ELF-1 (cell line): ENCODE results near the gene EMC8.
"Not testable (repeated sequence)": the region's sequence is repeated elsewhere in the genome, so short reads cannot be mapped to it uniquely, and the experiment has no call there.

Experiments used
- DNase-seq: peaks from one replicate; pipeline ENCODE4 v3.0.0-alpha.2; 2016; ENCODE audit warnings: low read depth, low spot score

The EMC8 gene

DNA sequence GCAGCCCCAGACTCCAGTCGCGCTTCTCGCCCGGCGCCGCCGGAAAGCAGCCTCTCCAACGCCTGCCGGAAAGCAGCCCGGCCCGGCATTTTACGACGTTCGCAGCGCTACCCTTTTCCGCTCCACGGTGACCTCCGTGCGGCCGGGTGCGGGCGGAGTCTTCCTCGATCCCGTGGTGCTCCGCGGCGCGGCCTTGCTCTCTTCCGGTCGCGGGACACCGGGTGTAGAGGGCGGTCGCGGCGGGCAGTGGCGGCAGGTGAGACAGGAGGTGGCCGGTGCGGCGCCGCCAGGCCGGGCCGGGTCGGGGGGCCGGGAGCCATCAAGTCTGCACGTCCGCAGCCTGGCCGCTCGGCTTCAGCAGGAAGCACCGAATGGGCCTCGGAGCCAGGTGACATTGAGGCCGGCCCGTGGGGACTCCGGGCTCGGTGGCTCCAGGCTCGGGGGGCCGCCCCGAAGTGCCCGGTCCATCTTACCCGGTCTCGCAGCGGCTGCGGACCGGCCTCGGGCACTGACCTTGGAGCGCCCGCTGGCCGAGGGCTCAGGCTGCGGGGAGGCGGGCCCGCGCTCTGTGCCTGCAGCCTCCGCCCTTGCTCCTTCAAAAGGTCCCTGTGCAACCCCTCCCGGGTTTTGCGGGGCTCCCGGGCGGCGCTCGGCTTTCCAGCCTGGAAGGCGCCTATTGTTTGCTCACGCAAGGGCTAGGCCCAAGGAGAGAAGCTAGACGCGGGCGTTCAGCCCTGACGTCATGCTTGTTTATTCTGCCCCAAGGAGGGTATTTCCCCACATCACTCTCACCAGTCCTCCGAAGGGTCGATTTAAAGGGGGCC is at the start of gene EMC8, which contains the start of gene COX4I1:
Gene EMC8, minus strand, starts transcription at position 48 of the 824 bp plus-strand sequence. CDS start 249 bp downstream, outside the sequence.
Gene COX4I1, plus strand, starts transcription at position 199 of the 824 bp plus-strand sequence. CDS start 1,511 bp downstream, outside the sequence.
- DNase-seq, result peak; percentile 91

DNA sequence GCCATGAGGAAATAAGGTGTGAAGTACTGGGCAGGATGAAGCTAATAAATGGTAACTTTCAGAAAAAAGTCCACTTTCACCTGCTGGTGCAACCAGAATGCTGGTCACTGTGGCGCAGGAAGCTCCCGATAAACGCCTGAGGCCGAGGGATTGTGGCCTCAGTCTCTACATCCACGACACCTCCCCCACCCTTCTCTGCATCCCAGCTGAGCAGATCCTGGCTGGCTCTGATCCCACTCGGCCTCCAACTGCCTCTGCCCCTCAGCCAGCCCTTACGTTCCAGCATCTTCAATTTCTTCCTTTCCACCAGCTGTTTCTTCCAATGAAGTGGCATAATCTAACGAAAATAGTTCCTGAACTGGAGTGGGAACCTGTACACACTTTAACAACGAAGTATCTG is 49.6 kb upstream of the EMC8 start:
- DNase-seq, result no peak

DNA sequence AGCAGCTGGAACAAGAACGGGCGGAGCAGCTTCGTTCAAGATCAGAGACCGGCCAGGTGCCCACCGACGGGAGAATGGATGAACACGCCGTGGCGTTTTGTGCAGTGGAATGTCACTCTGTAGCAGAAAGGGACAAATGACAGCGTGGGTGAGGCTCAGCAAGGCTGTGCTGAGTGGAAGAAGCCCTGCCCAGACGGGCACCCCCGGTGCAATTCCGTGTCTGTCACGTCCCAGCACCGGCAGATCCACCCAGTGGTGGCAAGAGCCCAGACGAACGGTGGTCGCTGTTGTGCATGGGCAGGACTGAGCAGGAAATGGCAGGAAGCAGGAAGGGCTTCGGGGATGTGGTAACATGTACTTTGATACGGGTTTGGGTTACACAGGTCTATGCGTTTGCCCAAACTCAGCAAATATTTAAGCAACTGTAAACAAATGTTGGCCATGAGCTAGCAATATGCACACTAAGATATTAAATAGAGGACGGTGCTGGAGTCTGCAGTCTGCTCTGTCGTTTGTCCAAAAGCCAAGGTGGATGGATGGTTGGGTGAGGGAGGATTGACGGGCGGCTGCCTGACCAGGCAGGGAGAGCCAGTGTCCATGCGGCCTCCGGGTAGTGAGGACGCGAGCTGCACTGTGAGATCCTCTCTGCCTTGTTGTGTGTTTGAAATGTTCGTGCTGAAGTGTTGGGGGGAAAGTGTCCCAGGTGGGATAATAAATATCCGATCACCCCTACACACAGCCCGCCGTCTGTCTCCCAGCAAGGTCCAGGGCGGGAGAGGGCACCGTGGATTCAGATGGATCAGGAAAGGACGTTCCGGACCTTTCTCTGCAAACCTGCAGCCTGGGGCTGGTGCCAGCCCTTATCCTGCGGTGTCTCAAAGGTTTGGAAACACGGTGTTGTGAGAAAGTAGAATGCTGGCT is 48.6 kb upstream of the EMC8 start:
- DNase-seq, result no peak

DNA sequence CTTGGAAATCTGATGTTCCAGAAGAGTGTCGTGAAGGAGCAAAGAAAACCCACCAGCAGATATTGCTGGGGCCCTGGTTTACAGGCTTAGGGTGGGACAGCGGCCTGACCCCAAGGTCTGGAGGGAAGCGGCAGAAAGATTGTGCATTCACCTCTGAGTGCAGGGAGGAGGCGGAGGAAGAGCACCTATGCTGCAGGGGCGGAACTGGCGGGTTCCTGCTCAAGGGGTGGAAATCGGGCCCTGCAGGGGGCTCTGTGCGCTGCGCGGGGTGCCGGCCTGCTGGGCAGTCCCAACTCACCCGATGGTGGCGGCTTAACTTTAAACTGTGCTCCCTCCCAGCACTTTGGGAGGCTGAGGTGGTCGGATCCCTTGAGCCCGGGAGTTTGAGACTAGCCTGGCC is 47.7 kb upstream of the EMC8 start:
- DNase-seq, result no peak

DNA sequence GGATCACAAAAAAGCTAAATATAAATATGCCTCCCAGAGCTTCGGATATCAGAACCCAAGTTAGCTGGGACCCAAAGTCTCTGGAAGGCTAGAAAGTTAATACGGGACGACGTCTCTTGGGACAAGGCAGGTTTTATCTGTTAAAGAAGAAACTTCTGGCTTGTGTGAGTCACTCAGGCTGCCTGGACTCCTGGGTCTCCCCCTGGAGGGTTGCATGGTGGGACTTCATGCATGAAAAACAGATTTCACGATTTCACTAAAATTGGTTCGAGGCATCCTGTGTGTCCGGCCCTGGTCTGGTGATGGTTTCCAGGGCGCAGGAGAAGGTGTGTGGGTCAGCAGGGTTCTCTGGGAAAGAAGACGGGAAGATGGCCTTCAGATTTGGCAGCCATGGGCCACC is 47.1 kb upstream of the EMC8 start:
- no peak for DNase-seq

DNA sequence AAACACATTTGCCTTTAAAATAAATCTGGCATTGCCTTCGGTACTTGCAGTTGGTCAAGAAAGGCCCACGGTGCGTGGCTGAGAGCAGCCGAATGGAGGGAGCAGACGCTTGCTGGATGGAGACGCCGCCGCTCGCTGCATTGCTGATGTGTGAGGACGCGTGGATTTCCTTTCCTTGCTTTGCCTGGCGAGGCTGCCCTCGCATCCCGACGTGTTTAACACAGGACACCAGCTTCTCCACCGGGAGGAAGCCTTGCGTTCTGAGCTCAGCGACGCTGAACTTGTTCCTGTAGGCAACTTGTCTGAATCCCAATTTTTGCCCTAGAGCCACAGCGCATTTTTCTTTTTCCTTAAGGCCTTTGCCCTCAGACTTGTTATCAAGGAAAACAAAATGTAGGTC is 45.9 kb upstream of the EMC8 start:
- DNase-seq, result no peak

DNA sequence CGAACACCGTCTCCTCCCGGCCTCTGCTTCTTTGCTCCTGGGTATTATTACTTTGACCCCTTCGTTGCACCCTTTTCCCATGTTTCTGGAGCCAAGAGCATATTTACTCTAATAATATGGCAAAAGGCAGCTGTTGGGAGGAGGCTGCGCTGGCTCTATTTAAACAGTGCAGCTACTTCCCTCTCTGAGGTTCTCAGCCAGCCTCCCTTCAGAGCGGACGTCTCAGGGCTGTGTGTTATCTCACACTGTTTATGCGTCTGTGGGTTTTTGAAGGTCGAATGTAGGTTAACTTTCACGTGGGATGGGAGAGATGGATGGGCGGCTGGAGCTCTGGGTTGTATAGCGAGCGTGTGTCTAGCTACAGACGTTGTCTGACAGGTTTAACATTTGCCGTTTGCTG is 45.4 kb upstream of the EMC8 start:
- DNase-seq, result no peak

DNA sequence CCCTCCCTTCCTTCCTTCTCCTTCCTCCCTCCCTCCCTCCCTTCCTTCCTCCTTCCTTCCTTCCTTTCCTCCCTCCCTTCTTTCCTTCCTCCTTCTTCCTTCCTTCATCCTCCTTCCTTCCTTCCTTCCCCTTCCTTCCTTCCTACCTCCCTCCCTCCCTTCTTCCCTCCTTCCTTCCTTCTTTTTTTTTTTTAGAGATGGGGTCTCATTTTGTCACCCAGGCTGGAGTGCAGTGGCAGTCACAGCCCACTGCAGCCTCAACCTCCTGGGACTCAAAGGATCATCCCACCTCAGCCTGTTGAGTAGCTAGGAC is 44.8 kb upstream of the EMC8 start:
- DNase-seq, result no peak

DNA sequence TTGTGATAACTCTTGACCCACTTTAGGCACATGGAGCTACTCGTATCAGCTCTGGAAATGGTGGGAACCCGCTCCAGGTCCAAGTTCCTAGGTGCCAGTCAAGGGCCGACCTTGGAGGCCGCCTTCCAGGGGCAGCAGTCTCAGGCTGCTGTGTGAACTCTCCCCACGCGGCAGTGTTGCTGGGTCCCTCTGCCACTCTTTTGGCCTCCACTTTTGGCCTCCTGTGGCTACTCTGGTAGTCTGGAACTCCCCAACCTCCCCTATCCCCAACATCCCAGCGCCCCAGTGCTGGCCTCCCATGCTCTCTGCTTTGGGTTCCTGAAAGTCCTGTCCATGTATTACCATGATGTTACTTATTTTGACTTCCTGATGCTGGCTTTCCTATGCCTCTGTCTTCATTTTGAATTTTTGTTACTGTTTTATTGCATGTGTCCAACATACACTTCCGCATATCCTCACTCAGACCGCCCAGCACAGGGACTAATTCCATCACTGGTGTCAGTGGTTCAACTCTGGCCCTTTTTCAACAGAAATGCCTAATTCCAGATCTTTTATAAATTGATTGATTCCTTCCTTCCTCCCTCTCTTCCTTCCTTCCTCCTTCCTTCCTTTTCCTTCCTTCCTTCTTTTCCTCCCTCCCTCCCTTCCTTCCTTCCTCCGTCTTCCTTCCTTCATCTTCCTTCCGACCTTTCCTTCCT is 44.3 kb upstream of the EMC8 start:
- no peak for DNase-seq

DNA sequence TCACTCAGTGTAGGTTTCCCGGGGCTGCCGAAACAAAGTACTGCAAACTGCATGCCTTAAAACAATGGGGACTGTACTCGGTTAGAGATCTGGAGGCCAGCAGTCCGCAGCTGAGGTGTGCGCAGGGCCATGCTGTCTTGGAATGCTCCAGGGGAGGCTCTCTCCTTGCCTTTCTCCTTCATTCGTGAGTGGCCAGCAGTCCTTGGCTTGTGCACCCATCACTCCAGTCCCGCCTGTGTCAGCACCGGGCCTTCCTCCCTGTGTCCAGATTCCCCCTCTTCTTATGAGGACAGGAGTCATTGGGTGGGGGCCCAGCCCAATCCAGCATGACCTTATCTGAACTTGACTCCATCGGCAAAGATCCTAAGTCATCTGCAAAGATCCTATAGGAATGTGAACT is 43.5 kb upstream of the EMC8 start:
- no peak for DNase-seq

DNA sequence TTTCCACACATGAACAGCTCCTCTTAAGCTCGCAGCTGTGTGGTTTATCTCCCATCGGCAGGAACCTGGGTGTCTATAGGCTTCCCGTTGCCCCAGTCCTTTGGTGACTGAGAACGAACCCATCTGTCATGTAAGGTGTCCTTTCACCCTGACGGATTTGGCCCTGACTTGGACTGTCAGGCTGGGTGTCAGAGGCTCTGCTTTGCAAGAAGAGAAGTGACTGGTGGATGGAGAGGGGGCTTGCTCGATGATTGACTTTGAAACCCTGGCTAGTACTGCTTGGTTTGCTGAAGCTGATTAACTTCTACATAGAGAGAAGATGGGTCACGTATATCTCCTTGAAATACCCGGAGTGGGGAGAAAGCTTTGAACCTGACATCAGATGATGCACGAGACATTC is 43.1 kb upstream of the EMC8 start:
- no peak for DNase-seq

DNA sequence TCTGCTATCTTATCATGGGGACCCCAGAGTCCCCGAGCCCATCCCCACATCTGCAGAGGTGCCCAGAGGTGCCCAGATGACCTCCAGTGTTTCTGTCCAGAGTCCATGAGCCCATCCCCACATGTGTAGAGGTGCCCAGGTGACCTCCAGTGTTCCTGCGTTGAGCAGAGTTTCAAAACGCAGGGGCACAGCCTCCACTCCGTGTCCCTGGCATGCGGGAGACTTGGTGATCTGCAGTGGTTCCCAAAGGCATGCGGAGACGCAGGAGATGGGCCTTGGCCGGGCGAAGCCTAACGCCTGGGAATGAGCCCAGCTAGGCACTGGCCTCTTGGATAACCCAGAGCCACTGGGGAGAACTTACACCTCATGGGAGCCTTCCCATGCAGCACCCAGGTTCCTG is 41.5 kb upstream of the EMC8 start:
- no peak for DNase-seq

DNA sequence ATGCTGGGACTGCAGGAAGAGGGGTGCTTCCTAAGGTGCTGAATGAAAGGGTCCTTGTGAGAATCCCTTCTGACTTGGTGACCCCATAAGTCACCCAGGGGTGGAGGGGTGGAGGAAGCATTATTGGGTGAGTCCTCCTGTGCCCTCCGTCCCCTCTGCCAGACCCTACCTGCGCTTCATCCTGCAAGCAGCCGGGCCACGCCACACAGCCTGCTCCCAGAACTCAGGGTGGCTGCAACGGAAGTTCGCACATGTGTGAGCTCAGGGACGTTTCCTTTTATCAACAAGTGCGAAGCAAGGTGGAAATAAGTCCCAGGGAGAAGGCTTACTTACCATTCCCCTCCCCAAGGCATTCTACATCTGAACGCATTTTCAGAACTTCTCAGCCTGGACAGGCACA is 41.1 kb upstream of the EMC8 start:
- no peak for DNase-seq

DNA sequence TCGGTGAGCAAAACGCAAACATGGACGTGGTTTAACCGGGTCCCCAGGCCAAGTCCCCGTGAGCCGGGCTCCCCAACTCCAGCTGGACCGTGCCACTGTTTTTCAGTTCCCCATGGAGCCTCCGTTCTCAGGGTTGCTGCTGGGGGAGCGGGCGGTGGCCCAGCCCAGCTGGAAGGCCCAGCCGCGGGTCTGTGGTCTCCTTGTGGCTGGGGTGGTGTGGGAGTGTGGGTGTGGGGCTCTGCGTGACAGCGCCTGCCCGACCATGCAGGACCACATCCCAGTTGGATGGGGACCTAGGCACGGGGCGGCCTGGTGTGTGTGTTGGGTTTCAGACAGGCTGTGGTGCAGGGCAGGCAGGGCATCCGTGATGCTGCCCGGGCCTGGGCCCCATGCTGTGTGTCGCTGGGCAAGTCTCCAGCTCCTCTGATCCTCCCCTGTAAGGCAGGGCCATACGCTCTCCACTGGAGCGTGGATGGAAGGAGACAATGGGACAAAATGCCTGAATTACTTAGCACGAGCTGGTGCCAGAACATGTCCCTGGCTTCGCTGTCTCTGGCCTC is 40.4 kb upstream of the EMC8 start:
- no peak for DNase-seq

DNA sequence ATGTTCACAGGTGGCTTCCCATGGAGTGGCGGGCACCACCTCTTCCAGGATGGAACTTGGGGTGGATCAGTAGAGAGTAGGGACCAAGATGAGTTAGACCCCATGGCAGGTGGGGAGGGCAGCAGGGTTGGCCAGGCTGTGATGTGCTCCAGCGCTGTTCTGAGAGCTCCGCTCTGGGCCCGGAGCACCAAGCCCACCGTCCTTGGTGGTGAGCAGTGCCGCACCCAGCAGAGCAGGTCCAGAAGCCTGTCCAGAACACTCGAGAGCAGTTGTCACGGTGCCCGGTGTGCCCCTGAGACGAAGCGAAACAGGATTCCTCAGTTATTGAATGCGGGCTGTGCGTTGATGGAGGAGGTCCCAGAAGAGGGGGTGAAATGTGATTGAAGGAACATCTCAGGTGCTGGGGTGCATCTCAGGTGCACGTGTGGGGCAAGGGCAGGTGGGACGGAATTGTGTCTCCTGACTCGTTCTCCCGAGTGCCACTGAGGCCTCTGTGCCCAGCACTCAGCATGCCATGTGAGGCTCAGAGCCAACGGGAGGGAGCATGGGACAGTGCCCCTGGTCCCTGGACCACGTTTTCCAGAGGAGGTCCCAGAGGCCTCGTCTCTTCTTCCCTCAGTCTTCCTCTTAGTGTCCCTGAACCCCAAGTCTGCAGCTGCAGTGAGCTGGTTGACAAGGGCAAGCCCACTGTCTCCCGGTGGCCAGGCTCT is 39.7 kb upstream of the EMC8 start:
- no peak for DNase-seq

DNA sequence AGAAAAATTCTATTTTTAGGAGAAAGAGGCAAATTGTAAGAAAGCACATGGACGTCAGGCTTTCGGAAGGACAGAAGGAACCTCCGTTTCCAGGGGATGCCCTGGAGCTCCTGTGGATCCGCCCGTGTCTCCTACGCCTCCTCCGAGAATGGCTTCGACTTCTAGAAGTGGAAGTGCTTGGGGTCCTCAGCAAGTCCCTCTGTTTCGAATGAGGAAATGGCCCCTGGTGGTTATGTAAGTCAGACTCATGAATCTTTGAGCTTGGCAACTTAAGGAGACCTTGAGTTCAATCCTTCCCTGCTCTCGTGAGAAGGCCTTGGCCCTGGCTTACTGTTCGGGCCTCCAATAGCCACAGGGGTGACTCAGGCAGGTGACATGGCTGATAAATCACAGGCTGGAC is 39.0 kb upstream of the EMC8 start:
- DNase-seq, result no peak

DNA sequence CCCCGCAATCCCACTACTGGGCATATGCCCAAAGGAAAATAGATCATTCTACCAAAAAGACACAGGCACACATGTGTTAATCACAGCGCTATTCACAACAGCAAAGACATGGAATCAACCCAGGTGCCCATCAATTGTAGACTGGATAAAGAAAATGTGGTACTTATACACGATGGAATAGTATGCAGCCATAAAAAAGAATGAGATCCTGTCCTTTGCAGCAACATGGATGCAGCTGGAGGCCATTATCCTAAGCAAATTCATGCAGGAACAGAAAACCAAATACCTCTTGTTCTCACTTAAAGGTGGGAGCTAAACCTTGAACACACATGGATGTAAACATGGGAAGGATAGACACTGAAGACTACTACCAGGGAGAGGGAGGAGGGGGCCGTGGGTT is 38.3 kb upstream of the EMC8 start:
- not testable (repeated sequence) for DNase-seq

DNA sequence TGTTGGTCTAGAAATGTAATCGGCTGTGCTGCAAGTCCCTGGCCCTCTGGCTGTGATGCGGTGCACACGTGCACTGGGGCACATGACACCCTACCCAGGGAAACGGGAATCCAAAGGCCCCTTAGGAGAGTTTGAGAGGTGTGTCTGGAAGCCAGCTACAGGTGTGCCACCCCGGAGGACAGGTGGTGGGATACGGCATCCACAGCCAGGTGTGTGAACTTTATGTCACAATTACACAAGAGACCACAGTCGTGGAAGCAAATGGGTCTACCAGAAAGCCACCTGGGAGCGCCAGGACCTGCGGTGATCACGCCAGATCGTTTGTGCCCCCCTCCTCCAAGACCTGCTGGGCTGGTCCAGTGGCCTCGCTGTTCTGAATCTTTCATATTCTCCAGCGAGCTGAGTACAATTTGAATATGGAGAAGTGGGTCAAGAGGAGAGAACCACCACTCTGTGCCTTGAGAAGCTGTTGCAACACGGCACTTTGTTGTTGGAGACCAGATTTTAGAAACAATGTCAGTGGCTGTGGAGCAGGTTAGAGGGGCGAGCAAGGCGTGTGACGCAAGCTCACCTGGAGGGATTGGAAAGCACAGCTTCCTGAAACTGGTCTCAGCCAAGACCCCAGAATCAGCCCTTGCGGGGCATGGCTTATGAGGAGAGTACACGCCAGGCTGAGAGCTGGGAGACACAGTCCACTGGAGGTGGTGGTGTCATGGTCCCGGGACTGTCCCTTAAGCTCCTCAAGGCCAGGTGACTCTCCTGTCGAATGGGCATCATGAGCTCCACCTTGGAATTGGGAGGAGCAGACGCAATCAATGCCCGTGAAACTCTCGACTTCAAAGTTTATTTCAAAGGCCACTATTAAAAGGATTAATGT is 37.6 kb upstream of the EMC8 start:
- DNase-seq, result no peak

DNA sequence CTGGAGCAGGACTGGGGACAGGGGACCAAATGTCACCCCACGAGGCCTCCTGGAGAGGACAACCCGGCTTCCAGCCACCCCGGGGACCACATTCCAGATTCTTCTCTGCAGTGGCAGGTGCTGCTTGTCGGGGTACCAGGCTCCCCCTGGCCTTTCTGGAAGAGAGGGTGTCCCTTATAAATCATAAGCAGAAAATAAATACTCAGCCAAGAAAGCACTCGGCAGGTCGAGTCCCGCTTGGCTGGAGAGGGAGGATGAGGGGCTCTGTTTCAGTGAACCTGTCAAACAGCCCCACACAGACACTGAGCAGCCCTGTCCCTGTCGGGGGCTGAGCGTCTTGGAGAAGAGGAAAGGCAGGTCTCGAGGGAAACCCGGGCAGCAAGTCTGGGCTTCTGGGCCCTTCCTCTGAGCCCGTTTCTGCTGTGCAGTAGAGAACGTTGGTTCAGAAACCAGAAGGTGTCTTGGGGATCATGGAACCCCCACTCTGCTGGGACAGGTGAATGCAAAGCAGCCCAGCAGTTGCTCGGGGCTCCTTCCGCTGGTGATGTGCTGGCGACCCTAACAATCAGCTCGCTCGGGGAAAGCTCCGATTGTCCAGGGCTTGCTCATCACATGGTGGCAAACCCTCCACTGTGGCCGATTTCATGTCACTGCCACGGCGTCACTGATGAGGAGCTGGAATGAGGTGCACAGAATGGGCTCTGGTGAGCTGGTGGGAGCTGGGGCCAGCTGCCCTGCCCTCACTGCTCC is 36.8 kb upstream of the EMC8 start:
- DNase-seq, result no peak
